Endothelial cell of umbilical vein (primary cell): ENCODE results near the gene ALG12. TPM values are rescaled to one million over a fixed set of nuclear protein-coding genes. Genes with fewer than 3 reads are reported as not detected.

ENCODE experiments used
- BruUV-seq: library from RNA; stranded (reverse); fragments of 400-500 nt; replicated peaks from 2 replicates; lab custom pipeline; 2021; lab: Mats Ljungman, UMichigan
- CTCF ChIA-PET: fragments of 300-600, 350-600 bp; sonication (Branson Sonifier 250); formaldehyde crosslinking; loops from one replicate; lab custom pipeline; 2021; ENCODE audit warnings: antibody characterized with exemption, inconsistent platforms; lab: Charles Lee
- POLR2A ChIA-PET: fragments of 300-600, 350-600 bp; sonication (Branson Sonifier 250); formaldehyde crosslinking; loops from one replicate; lab custom pipeline; 2021; ENCODE audit warnings: antibody characterized with exemption, inconsistent platforms; lab: Charles Lee
- DNase-seq: peaks from one replicate; pipeline ENCODE4 v3.0.0-alpha.2; 2011; ENCODE audit warnings: low read depth, low spot score
- FAIRE-seq: peaks from 2 replicates; lab custom pipeline; 2011; peaks lifted over from hg19 to GRCh38; lab: Jason Lieb, UNC
- H2AFZ ChIP-seq: 2 replicates; pipeline ENCODE4 v1.6.0; 2012; ENCODE audit warnings: low read depth, low read length, control low read depth, inconsistent platforms
- H3K27ac ChIP-seq: 2 replicates; pipeline ENCODE4 v1.5.1; 2011; ENCODE audit warnings: low read depth, mild to moderate bottlenecking, control low read depth, low read length, moderate library complexity; ENCODE audit not compliant: insufficient read depth
- H3K27me3 ChIP-seq, 2 experiments: 2 replicates each; pipeline versions ENCODE4 v1.6.0 to v1.6.1; 2011; ENCODE audit warnings: low read length in 2 of 2, mixed read lengths in 1 of 2; ENCODE audit not compliant: control insufficient read depth in 2 of 2, insufficient read depth in 2 of 2
- H3K36me3 ChIP-seq, 2 experiments: 2 replicates in 1 of 2; 3 replicates in 1 of 2; pipeline ENCODE4 v1.5.1; 2011; ENCODE audit warnings: low read length in 2 of 2, mild to moderate bottlenecking in 1 of 2, moderate library complexity in 1 of 2; ENCODE audit not compliant: control insufficient read depth in 2 of 2, insufficient read depth in 2 of 2; ENCODE audit errors: extremely low read depth in 1 of 2
- H3K4me1 ChIP-seq: 3 replicates; pipeline ENCODE4 v1.5.1; 2011; ENCODE audit warnings: mild to moderate bottlenecking, low read length; ENCODE audit not compliant: control insufficient read depth, insufficient read depth; ENCODE audit errors: extremely low read depth
- H3K4me2 ChIP-seq: 2 replicates; pipeline ENCODE4 v1.6.1; 2011; ENCODE audit warnings: low read length, control low read depth, mixed read lengths; ENCODE audit not compliant: insufficient read depth
- H3K4me3 ChIP-seq, 3 experiments: fragments of 200-600 bp in 1 of 3; sonication (generic), shearing (Covaris generic) in 1 of 3; replicated peaks in 1 of 3; 2 replicates each; pipeline ENCODE4 v1.5.1; 2011 to 2016; ENCODE audit warnings: control low read depth in 3 of 3, low read length in 3 of 3, mild to moderate bottlenecking in 2 of 3, inconsistent platforms in 1 of 3, low read depth in 1 of 3, moderate library complexity in 1 of 3; ENCODE audit not compliant: insufficient read depth in 1 of 3
- H3K79me2 ChIP-seq: 2 replicates; pipeline ENCODE4 v1.6.0; 2012; ENCODE audit warnings: low read length, inconsistent platforms; ENCODE audit not compliant: control insufficient read depth, insufficient read depth
- H3K9ac ChIP-seq: replicated peaks from 2 replicates; pipeline ENCODE3; 2011; ENCODE audit warnings: low read length, control low read depth; ENCODE audit not compliant: insufficient read depth; ENCODE audit errors: extremely low read depth
- H3K9me1 ChIP-seq: replicated peaks from 3 replicates; pipeline ENCODE4 v1.6.0; 2011; ENCODE audit warnings: mild to moderate bottlenecking, low read length; ENCODE audit not compliant: control insufficient read depth, insufficient read depth; ENCODE audit errors: extremely low read depth
- H3K9me3 ChIP-seq: replicated peaks from 2 replicates; pipeline ENCODE4 v1.5.1; 2012; ENCODE audit warnings: low read length, inconsistent platforms; ENCODE audit not compliant: control insufficient read depth, insufficient read depth
- H4K20me1 ChIP-seq: replicated peaks from 2 replicates; pipeline ENCODE3; 2011; ENCODE audit warnings: mild to moderate bottlenecking, low read length; ENCODE audit not compliant: control insufficient read depth, insufficient read depth; ENCODE audit errors: extremely low read depth
- CTCF ChIP-seq, 2 donors: IDR thresholded peaks; 1 replicate in 1 of 2; 2 replicates in 1 of 2; pipeline ENCODE4 v1.5.1; 2011; ENCODE audit warnings: low read length in 2 of 2, mild to moderate bottlenecking in 2 of 2, moderate library complexity in 2 of 2, control low read depth in 1 of 2, inconsistent platforms in 1 of 2, low read depth in 1 of 2; ENCODE audit not compliant: insufficient read depth in 1 of 2; ENCODE audit errors: extremely low read depth in 1 of 2
- EZH2 ChIP-seq: IDR thresholded peaks from 2 replicates; pipeline ENCODE4 v1.6.1; 2012; ENCODE audit warnings: borderline replicate concordance, low read depth, mild to moderate bottlenecking, moderate library complexity, low read length, inconsistent platforms; ENCODE audit not compliant: severe bottlenecking
- FOS ChIP-seq: IDR thresholded peaks from 2 replicates; pipeline ENCODE4 v1.6.1; 2011; ENCODE audit warnings: mild to moderate bottlenecking, low read length, moderate library complexity, borderline replicate concordance; ENCODE audit not compliant: insufficient read depth
- GATA2 ChIP-seq: IDR thresholded peaks from 2 replicates; pipeline ENCODE4 v1.7.0; 2011; ENCODE audit warnings: low read depth, mild to moderate bottlenecking, moderate library complexity, mixed read lengths, low read length; ENCODE audit not compliant: insufficient read length, insufficient read depth
- JUN ChIP-seq: IDR thresholded peaks from 2 replicates; pipeline ENCODE4 v1.6.1; 2011; ENCODE audit warnings: borderline replicate concordance, low read depth; ENCODE audit not compliant: insufficient read length, insufficient read depth
- MAX ChIP-seq: IDR thresholded peaks from 2 replicates; pipeline ENCODE4 v1.6.1; 2011; ENCODE audit not compliant: insufficient read depth, insufficient read length
- MYC ChIP-seq: IDR thresholded peaks from one replicate; pipeline ENCODE4 v1.6.1; 2011; ENCODE audit warnings: mild to moderate bottlenecking, low read depth, low read length
- POLR2A ChIP-seq: IDR thresholded peaks from 2 replicates; pipeline ENCODE4 v1.6.1; 2012; ENCODE audit warnings: low read depth, mild to moderate bottlenecking, control low read depth, low read length
- POLR2AphosphoS5 ChIP-seq: IDR thresholded peaks from 2 replicates; pipeline ENCODE4 v1.6.1; 2012; ENCODE audit warnings: low read depth, mild to moderate bottlenecking, control low read depth, low read length, moderate library complexity; ENCODE audit not compliant: insufficient read depth
- dilution Hi-C: fragments of 300-500 bp; cut with MboI; formaldehyde crosslinking; loops from one replicate; pipeline ENCODE4 v1.15.0; 2019; ENCODE audit warnings: low sequenced_read_pairs; ENCODE audit not compliant: extremely low pct_ligation_motif_present
- intact Hi-C: fragments of 100-400 bp; cut with micrococcal nuclease; formaldehyde crosslinking; loops from one replicate; pipeline ENCODE4 v1.10.0; 2022
- polyA plus RNA-seq, 4 experiments: library from polyadenylated mRNA; depleted of rRNA in 3 of 4; stranded (reverse) in 3 of 4; unstranded in 1 of 4; fragments of >200 nt; gene quantifications; 2 replicates each; pipeline versions ENCODE4 v1.2.1 to v1.2.3, GENCODE V29; 2011 to 2012; ENCODE audit warnings: missing spikeins in 1 of 4
- total RNA-seq: library from RNA; stranded (reverse); gene quantifications from 2 replicates; pipeline ENCODE4 v1.2.3, GENCODE V29; 2021

Gene ALG12
- total and polyA plus RNA-seq, 2 donors (not counting 3 experiments of a cell fraction or from before 2014, with no cell fraction given): 14.6 to 18.0 TPM

- no peaks in the 10 kb centered on the region for H4K20me1 ChIP-seq
- TF ChIP-seq EZH2: no peak
- no peak for TF ChIP-seq CTCF (IDR thresholded peaks at IDR 0.05; ENCODE audit: extremely low read depth in 1 of 2, insufficient read depth in 1 of 2, low read depth in 1 of 2, low read length in 2 of 2)
- TF ChIP-seq GATA2: no peak
- no peak for TF ChIP-seq MYC
- no peak for TF ChIP-seq JUN
- TF ChIP-seq FOS: no peak
- TF ChIP-seq POLR2A: no peak
- no peak for TF ChIP-seq MAX
- no peak for TF ChIP-seq POLR2AphosphoS5
- no TSS peak for BruUV-seq
- dilution Hi-C loops: no loop called here
- POLR2A ChIA-PET: no interaction called here
- H3K4me1 ChIP-seq: no peaks in the 10 kb centered on the region
- CTCF ChIA-PET: no interaction called here
- no peaks in the 10 kb centered on the region for H3K79me2 ChIP-seq
- H3K27me3 ChIP-seq: no peaks in the 10 kb centered on the region
- no peaks in the 10 kb centered on the region for H3K9me3 ChIP-seq
- no peak overlapping the region for H3K27ac ChIP-seq
- no peak overlapping the region for H3K9ac ChIP-seq
- no peak overlapping the region for H3K4me2 ChIP-seq
- peaks cover 0 to 22% of the 10 kb centered on the region in 2 experiments for H3K36me3 ChIP-seq
- H2AFZ ChIP-seq: no peak overlapping the region
- FAIRE-seq: no peak
- no peaks in the 10 kb centered on the region for H3K9me1 ChIP-seq
- no peak overlapping the region for H3K4me3 ChIP-seq
- intact Hi-C loops: no loop called here
- DNase-seq: no peak
These were observed 12.0 kb downstream of the ALG12 start for GRCh38 chr22:49906071-49906798.
